ENCODE results near the gene TYK2.
A peak's percentile ranks its signal among the peaks of the same experiment; 100 is the strongest.

The TYK2 gene

GRCh38 chr19:10361569-10362011, 18.8 kb downstream of the TYK2 start:
- peaks cover 16 to 80% of the 10 kb centered on the region in 2 experiments; a peak in 2 of 3 replicates for H3K36me3 ChIP-seq (ENCODE audit: control insufficient read depth in 2 of 2, insufficient read depth in 1 of 2, low read length in 2 of 2)
- ChIA-PET CTCF (no interaction called here), POLR2A (interaction anchor here (0.6 kb wide), 1 partner anchor 28 kb away, joined by 5 read pairs; no protein-coding TSS in a partner anchor)
- H3K27ac ChIP-seq (ENCODE audit: extremely low read depth, low read depth, low read length): no peak overlapping the region
- no peak overlapping the region for H3K4me3 ChIP-seq (ENCODE audit: low read depth, low read length)
- H3K9me3 ChIP-seq (ENCODE audit: control insufficient read depth, insufficient read depth, low read depth, low read length): no peaks in the 10 kb centered on the region
- H3K4me1 ChIP-seq (ENCODE audit: control insufficient read depth, insufficient read depth, low read length): no peaks in the 10 kb centered on the region
- no peak for TF ChIP-seq ZNF558 (tag by site-specific recombination; IDR thresholded peaks at IDR 0.05)
- TF ChIP-seq ZNF324 (tag by site-specific recombination; IDR thresholded peaks at IDR 0.05): no peak
- TF ChIP-seq ZBTB6 (tag by site-specific recombination; IDR thresholded peaks at IDR 0.05): no peak
- no peak for TF ChIP-seq ZNF560 (tag by site-specific recombination; IDR thresholded peaks at IDR 0.05; ENCODE audit: borderline replicate concordance)
- no peak for TF ChIP-seq ZNF292 (tag by site-specific recombination; IDR thresholded peaks at IDR 0.05; ENCODE audit: borderline replicate concordance, low read depth)
- peak; percentile 81 for TF ChIP-seq KLF9 (tag by site-specific recombination; IDR thresholded peaks at IDR 0.05; ENCODE audit: low read depth)
- no peak for TF ChIP-seq TSHZ1 (tag by site-specific recombination; IDR thresholded peaks at IDR 0.05; ENCODE audit: borderline replicate concordance)
- TF ChIP-seq ZNF747 (tag by site-specific recombination; IDR thresholded peaks at IDR 0.05): no peak
- TF ChIP-seq AEBP2 (tag by site-specific recombination; IDR thresholded peaks at IDR 0.05; ENCODE audit: borderline replicate concordance): no peak
- TF ChIP-seq ZNF621 (tag by site-specific recombination; IDR thresholded peaks at IDR 0.05): no peak
- peak; percentile 98 for TF ChIP-seq EGR2 (tag by site-specific recombination; IDR thresholded peaks at IDR 0.05; ENCODE audit: low read depth)
- TF ChIP-seq ZNF571 (tag by site-specific recombination; IDR thresholded peaks at IDR 0.05): no peak
- TF ChIP-seq ZNF549 (tag by site-specific recombination; IDR thresholded peaks at IDR 0.05): no peak
- no peak for TF ChIP-seq PRDM2 (tag by site-specific recombination; IDR thresholded peaks at IDR 0.05; ENCODE audit: borderline replicate concordance)
- TF ChIP-seq ZNF561 (tag by site-specific recombination; IDR thresholded peaks at IDR 0.05; ENCODE audit: borderline replicate concordance): no peak
- TF ChIP-seq KLF1 (tag by site-specific recombination; IDR thresholded peaks at IDR 0.05): peak; percentile 81; the same call in 1 of the 2 replicates
- TF ChIP-seq ZNF280D (tag by site-specific recombination; IDR thresholded peaks at IDR 0.05): no peak
- TF ChIP-seq ZNF132 (tag by site-specific recombination; IDR thresholded peaks at IDR 0.05; ENCODE audit: borderline replicate concordance): no peak
- no peak for TF ChIP-seq ZNF544 (tag by site-specific recombination; IDR thresholded peaks at IDR 0.05)
- TF ChIP-seq ZNF398 (tag by site-specific recombination; IDR thresholded peaks at IDR 0.05): no peak
- no peak for TF ChIP-seq PRDM1 (tag by site-specific recombination; IDR thresholded peaks at IDR 0.05)

All from HEK293 (cell line).